ELF-1 (cell line): Measurements from ENCODE around the gene CCDC178.
"Not testable (repeated sequence)": the region's sequence is repeated elsewhere in the genome, so short reads cannot be mapped to it uniquely, and the experiment has no call there.

Experiments used
- DNase-seq: peaks from one replicate; pipeline ENCODE4 v3.0.0-alpha.2; 2016; ENCODE audit warnings: low read depth, low spot score

Gene CCDC178

DNA sequence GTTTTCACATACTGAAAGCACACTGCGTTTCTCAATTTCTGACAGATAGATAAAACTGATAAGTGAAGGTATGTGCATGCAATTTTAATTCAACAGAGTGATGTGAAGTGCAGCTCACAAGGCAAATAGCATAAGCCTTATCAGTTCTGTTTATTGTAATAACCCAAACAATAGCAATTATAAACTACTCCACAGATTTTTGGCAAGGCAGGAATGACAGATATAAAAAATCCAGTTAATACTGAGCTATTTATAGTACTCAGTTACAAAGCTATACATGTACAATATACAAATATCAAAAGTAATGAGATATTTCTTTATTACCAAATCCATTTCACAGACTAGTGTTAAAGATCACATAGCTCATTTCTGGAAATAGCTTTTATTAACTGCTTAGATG is 456.8 kb downstream of the CCDC178 start:
- DNase-seq: no peak

DNA sequence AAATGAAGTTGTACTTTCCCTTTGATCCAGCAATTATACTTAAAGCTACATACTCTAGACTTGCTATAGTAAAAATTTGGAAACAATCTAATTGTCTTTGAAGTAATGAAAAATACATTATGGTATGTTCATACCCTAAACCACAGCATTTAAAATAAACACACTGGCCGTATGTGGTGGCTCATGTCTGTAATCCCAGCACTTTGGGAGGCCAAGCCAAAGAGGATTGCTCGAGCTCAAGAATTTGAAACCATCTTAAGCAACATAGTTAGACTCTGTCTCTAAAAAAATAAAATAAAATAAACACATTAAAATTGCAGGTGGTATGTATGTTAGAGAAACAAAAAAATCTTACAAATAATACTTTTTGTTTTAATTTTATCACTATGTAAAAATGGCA is 459.6 kb downstream of the CCDC178 start:
- DNase-seq: no peak

DNA sequence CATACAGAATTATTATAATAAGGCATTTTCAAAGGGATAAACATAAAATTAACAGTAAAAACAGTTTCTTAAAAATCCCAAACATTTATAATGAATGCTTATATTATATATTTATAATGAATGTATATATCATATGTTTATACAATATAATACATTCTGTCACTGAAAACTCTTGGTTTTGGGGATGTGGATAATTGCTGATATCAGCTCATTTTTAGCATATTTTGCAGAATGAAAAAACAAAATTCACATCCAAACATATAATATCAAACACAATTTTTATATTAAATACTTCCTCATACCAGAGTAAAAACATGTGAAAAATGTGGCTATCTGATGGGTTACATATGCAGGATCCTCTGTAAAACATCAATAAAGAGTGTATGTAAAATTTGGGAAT is 465.0 kb downstream of the CCDC178 start:
- no peak for DNase-seq

DNA sequence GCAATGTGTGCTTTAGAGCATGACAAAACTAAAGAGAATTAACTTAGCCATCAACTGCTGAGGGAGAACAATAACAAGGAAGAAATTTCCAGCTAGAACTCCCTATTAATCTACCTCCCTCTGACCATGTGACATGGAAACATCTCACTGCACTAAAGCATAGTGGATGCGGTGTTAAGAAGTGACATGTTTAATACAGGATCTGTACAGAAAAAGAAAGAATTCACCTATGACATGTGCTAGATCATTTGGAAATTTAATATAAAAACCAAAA is 465.4 kb downstream of the CCDC178 start:
- no peak for DNase-seq

DNA sequence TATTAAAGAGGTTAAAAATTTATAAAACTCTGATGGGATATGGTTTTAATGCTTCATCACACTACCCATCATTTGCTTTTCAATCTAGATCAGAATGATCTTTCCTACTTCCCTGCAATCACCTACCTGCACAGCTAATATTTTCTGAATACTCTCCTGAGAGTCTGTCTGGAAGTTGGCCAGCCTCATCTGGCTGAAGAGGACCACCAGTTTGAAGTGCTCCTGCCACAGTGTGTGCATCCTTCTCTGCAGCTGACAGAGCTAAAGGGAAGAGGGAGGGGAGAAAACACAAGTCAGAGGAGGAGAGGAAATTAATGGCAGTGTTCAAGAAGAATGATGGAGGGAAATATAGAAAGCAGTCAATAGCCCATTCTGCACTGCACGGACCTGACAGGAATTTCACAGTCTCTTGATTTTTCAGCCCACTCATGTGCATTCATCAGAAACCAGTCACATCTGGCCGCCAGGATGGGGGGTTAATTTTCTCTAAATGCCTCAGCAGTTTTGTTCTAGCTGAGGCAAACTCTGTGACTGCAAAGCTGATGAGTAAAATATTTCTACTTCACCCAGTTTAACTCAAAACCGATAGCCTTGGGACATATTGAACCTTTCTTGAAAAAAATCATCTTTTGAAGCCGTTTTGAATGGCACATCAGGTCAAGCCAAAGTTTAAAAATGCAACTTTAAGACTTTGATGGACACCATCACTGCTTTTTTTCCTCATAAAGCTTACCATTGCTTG is 465.9 kb downstream of the CCDC178 start:
- DNase-seq: no peak

DNA sequence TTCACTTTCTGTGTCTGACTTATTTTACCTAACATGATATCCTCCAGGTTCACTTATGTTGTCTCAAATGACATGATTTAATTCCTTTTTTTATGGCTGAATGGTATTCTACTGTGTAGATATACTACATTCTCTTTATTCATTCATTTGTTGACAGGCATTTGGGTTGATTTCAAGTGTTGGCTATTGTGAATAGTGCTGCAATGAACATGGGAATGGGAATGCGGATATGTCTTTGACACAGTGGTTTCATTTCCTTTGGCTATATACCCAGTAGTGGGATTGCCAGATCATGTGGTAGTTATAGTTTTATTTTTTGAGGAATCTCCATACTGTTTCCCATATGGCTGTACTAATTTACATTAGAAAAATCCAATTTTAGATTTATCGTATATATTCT is 472.3 kb downstream of the CCDC178 start:
- DNase-seq: no peak

DNA sequence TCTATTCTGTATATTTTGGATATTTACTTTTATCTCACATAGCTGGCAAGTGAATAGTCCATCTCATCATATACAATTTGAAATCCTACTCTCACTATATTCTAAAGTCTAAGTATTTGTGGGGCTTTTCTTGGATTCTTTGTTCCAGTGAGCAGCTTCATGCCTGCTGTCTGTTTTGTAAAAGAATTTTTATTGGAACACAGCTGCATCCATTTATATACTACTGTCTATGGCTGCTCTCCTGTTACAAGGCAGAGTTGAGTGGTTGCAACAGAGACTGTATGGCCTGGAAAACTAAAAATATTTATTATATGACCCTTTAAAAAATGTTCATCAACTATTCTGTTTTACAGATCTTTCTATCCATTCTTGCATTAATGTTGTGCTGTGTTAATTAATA is 474.4 kb downstream of the CCDC178 start:
- DNase-seq: no peak

DNA sequence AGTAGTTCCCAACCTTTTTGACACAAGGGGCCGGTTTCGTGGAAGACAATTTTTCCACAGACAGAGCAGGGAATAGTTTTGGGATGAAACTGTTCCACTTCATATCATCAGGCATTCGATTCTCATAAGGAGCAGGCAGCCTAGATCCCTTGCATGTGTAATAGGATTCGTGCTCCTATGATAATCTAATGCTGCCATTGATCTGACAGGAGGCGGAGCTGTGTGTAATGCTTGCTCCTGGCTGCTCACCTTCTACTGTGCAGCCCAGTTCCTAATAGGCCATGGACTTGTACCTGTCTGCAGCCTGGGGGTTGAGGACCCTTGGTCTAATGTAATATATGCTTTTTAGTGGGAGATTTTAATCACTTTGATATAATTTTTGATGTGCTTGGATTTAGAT is 479.0 kb downstream of the CCDC178 start:
- no peak for DNase-seq

DNA sequence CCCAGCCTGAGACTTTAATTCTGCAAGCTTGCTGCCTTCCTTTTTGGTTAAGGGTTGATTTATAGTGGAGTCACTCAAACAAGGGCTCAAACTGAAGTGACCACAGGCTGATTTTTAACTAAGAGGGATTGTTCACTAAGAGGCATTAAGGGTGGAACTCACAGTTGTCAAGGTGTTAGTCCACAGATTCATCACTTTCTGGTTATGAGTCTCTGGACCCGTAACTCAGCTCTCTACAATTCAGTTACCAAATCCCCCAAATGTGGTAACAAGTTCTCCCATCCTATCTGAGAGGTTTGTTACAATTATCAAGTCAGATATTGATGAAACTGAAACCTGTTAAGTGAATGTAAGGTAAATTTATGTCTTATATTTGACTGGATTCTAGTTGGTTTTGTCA is 481.8 kb downstream of the CCDC178 start:
- no peak for DNase-seq

DNA sequence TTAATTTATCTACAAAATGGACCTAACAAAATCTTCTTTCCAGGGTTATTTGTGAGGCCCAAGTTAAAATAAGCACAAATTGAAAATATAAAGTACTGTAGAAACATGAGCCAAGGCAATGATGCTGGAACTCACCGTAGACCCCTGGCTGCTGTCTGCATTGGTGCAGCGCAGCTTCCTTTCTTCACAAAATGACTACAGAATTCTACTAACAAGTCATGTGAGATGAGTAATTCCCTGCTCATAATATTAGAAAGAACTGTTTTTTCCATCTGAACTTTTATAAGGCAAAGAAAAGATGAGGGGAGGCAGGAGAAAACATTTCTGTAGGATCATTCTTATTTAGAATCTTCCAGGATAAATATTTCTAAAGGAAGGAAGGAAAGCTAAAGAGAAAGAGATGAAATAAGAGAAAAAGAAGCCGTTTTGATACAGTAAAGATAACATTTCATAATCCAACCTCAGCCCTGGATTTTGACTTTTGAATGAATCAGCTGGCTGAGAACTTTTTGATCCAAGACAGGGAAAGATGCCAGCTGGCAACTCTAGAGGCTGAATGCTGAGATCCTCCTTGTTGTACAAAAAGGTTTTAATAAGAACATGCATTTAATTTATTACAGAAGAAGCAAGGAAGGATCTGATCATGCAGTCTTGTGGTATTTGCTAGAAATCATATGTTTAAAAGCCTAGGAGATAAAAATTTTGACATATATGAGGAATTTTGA is 483.8 kb downstream of the CCDC178 start:
- no peak for DNase-seq

DNA sequence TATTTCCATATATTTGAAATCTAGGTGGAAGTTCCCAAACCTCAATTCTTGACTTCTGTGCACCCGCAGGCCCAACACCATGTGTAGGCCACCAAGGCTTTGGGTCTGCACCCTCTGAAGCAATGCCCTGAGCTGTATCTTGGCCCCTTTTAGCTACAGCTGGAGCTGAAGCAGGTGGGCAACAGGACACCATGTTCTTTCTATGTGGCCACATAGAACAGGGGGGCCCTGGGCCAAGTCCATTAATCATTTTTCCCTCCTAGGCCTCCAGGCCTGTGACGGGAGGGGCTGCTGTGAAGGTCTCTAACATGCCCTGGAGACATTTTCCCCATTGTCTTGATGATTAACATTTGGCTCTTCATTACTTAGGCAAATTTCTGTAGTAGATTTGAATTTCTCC is 488.2 kb downstream of the CCDC178 start:
- DNase-seq: not testable (repeated sequence)

DNA sequence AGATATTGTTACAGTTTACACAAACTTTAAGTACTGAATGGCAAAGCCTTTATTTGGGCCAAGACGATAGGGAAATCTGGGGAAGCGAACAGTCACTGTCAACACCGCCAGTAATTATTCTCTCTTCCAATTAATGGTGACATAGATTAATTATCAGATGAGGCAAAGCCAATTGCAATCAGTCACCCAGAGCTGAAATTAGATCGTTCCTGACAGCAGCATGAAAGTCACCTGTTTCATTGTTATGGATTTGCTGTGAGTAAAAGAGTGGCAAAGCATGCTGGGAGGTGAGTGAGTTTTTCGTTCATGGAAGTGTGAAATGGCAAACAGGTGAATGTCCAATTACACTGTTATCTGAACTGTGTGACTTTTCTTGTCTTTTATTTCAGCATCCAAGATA is 502.9 kb downstream of the CCDC178 start:
- no peak for DNase-seq

DNA sequence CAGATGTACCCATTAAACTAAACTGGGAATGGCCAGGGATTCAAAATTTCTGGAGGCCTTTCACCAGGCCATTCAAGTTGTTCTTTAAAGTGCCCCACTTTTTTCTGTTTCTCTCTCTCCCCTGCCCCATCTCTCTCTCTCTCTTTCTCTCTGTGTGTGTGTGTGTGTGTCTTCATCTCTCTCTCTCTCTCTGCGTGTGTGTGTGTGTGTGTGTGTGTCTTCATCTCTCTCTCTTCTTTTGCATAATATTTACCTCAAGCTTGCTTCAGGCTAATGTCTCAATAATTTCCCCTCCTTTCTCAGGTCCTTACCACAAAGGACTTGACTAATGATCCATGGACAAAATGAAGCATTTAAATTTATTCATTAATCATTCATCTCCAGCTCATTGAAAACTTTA is 503.5 kb downstream of the CCDC178 start:
- no peak for DNase-seq

DNA sequence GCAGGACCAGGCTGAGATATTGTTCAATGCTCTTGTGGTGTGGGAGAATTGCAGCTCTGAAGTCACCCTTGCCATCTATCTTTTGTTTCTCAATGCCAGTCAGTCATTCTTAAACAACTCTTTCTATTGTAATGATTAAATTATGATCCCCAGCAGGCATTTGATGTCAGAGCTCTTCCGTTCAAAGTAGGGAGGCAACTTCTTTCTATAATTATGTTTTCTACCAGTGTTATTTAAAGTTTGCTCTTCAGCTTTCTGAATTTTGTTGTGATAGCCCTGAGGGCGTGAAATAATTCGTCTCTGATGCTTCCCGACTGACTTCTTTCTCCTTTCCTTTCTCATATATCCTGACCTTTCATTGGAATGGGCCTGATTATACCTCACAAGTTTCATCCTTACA is 506.3 kb downstream of the CCDC178 start:
- no peak for DNase-seq

DNA sequence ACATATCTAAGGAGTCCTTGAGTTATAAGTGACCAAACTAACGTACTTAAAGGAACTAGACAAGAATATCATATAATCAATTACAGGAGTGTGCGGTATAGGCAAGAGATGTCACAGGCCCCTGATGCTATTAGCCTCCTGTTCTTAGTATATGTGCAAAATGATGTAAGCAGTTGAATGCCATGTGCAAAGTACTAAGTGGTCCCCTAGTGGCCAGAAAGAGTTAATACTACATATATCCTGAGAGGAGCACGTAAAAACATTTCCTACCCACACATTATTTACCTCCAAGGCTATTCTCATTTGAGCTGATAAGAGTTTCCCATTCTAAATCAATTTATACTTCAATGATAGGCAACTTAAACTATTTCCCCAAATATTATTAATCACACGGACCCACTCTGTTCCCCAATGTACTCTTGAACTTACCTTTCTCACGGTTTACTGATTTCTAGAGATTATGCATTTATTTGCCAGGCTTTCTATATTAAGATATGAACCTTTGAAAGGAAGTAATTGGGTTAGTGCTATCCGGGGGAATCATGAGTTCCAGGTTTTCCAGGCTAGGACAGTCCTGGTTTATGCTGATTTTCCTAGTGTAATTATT is 509.7 kb downstream of the CCDC178 start:
- DNase-seq: no peak

DNA sequence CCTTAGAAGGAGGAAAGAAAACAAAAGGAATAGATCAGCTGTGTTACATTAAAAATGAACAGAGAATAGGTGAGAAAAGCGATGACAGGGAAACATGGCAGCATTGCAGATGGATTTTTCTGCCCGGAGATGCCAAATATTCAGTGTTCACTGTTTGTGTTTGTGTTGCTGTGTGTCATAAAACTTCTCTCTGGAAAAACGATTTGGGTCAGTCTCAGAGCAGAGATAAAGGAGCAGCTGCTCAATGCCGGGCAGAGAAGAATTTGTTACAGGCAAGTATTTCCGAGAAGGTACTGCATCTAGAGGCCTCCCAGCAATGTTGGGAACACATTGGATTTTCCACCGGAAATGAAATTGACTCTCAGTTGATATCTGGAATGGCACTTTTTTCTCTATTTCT is 511.3 kb downstream of the CCDC178 start:
- DNase-seq: no peak

DNA sequence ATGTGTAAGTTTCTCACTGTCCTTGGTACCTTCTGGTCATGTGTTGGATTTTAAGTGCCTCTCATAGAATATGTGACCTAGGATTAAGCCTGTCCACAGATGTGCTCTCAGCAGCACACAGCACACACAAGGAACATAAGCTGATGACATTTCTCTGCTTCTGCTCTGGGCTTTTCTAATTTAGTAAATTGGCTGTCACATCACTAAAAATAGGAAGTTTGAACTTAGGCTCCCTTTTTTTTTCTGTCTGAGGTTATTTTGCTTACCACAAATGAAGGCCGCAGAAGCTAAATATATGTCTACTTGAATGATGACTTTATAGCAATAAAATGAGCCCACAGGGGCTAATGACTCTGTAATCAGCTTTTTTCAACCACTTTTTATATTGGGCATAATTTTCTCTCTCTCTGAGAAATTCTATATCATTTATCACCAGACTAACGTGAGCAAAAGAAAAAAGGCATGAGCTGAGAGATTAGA is 517.5 kb downstream of the CCDC178 start:
- no peak for DNase-seq

DNA sequence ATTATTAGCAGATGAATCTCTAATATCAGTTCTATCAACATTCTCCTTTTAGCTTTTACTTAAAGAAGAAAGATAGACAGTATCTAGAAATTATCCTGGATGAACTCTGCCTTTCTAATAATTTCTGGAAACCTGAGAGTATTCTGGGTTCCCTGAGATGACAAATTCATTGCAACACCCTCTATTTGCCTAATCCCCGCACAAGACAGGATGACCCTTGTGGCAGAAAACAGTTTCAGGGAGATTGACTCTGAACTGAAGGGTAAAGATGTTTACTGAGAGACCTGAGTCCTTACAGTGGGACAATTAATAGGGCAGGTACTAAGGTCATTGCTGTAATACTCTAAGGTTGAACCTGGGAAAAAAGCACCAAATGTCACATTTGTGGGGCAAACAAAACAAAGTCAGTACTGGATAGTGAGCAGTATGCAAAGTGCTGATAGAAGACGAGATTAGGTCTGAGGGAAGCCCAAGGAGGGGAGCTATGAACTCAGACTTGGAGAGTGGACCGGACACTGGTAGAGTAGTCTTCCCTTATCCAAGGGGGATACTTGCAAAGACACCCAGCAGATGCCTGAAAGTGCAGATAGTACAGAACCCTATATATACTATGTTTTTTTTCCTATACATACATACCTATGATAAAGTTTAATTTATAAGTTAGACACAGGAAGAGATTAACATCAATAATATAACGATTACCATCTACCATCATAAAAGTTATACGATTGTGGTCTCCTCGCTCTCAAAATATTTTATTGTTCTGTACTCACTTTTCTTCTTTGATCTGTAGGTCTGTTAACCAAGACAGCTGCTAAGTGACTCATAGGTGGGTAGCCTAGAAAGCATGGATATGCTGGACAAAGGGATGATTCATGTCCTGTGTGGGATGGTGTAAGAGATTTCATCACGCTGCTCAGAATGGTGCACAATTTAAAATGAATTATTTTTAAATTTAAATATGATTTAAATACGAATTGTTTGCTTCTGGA is 519.4 kb downstream of the CCDC178 start:
- no peak for DNase-seq

DNA sequence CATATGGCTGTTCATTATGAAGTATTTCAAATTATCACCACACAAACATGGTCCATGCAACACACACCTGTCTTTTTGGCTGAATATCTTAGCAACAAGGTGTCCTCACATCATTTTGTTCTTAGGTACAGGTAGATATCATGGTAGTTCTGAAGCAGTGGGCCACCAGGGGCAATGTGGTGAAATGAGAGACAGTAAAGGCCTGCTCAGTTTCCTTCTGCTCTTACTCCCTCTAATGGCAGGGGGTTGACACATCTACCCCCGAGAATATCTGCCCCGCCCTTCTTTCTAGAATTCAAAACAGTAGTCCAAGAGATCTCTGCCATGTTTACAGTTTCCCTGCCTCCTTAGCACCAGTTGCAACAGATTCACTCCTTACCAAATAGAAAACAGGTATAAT is 520.7 kb downstream of the CCDC178 start:
- DNase-seq: peak; percentile 73

DNA sequence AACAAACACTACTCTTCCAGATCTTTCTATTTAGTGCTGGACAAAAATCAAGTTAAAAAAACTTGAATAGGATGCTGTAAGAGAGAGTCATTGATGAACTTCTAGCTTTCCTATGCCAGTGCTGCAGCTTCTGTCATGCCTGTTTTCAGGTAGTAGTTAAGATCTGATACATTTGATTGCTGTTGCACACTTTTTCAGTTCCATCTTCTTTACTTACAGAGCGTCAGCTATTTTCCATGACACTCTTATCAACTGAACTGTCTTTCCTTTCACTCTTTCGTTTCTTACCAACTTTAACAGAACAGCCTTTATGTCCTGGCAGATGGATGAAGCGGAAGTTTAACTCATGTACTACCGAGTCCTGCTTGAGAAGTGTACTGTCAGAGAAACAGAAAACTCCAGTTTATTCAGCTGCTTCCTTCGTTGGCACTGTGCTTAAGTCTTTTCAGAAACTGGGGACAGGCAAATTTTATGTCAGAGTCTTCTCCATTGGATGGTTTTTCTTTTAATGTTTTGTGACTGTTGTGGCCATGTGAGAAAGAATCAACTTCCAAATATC is 521.8 kb downstream of the CCDC178 start:
- DNase-seq: no peak

DNA sequence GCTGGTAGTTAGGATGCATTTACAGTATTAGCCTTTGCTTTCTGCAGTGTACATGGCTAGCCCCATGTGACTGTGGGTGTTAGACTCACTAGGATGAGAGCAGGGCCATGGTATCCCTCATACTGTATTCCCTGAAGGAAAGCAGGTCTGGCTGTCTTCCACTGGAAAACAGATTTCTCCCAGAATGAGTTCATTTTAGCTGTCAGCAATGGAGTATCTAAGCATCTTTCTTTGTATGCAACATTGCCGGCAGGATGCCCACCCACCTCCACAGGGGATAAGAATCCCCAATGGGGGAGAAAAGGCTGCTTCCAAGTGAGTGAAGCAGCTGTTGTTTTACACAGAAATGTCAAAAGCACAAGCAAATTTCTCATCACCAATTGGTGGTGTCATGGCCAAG is 525.0 kb downstream of the CCDC178 start:
- no peak for DNase-seq
